ENCODE measurements around the gene NDUFS7.

Gene NDUFS7

GRCh38 chr19:1401889-1402217 lies 18.1 kb downstream of the NDUFS7 start:
- FAIRE-seq = no peak

GRCh38 chr19:1402411-1403070 lies 18.8 kb downstream of the NDUFS7 start:
- no peak for FAIRE-seq

GRCh38 chr19:1406774-1407527 lies 23.2 kb downstream of the NDUFS7 start:
- no peak for FAIRE-seq

- FAIRE-seq = no peak
Observed at GRCh38 chr19:1407528-1408299, 24.0 kb downstream of the NDUFS7 start, which contains the start of gene DAZAP1. TSS of gene DAZAP1 (plus strand) at chr19:1407586. CDS start at chr19:1407774, 188 bp downstream.

- FAIRE-seq = no peak
Observed at GRCh38 chr19:1408300-1409203, 24.8 kb downstream of the NDUFS7 start.

GRCh38 chr19:1409204-1410005 lies 25.7 kb downstream of the NDUFS7 start:
- no peak for FAIRE-seq

GRCh38 chr19:1410136-1410786 lies 26.6 kb downstream of the NDUFS7 start:
- FAIRE-seq = no peak

GRCh38 chr19:1410789-1411188 lies 27.1 kb downstream of the NDUFS7 start:
- no peak for FAIRE-seq

GRCh38 chr19:1411255-1412191 lies 27.8 kb downstream of the NDUFS7 start:
- no peak for FAIRE-seq

- no peak for FAIRE-seq
Observed at GRCh38 chr19:1412323-1412923, 28.7 kb downstream of the NDUFS7 start.

GRCh38 chr19:1412995-1413800 lies 29.5 kb downstream of the NDUFS7 start:
- FAIRE-seq = no peak

- no peak for FAIRE-seq
Observed at GRCh38 chr19:1416014-1416841, 32.5 kb downstream of the NDUFS7 start.

- FAIRE-seq = no peak
Observed at GRCh38 chr19:1417145-1417544, 33.4 kb downstream of the NDUFS7 start.

GRCh38 chr19:1417681-1418495 lies 34.2 kb downstream of the NDUFS7 start:
- no peak for FAIRE-seq

- FAIRE-seq = no peak
Observed at GRCh38 chr19:1418496-1418775, 34.7 kb downstream of the NDUFS7 start.

GRCh38 chr19:1418951-1419738 lies 35.4 kb downstream of the NDUFS7 start:
- no peak for FAIRE-seq

Data from colon (tissue), 2 donors.